Stimulated activated CD4-positive, alpha-beta T cell treated with anti-CD3 and anti-CD28 coated beads, Interleukin-1b, Interleukin-23, amount 100 ng/mL, for 1 hour (primary cell): Measurements from ENCODE around the gene NRK.
"Not testable (repeated sequence)": the region's sequence is repeated elsewhere in the genome, so short reads cannot be mapped to it uniquely, and the experiment has no call there.

Source experiments
- DNase-seq, 2 donors: peaks; one replicate each; pipeline ENCODE4 v3.0.0-alpha.2; 2020; ENCODE audit warnings: low read depth in 2 of 2

The NRK gene, protein sequence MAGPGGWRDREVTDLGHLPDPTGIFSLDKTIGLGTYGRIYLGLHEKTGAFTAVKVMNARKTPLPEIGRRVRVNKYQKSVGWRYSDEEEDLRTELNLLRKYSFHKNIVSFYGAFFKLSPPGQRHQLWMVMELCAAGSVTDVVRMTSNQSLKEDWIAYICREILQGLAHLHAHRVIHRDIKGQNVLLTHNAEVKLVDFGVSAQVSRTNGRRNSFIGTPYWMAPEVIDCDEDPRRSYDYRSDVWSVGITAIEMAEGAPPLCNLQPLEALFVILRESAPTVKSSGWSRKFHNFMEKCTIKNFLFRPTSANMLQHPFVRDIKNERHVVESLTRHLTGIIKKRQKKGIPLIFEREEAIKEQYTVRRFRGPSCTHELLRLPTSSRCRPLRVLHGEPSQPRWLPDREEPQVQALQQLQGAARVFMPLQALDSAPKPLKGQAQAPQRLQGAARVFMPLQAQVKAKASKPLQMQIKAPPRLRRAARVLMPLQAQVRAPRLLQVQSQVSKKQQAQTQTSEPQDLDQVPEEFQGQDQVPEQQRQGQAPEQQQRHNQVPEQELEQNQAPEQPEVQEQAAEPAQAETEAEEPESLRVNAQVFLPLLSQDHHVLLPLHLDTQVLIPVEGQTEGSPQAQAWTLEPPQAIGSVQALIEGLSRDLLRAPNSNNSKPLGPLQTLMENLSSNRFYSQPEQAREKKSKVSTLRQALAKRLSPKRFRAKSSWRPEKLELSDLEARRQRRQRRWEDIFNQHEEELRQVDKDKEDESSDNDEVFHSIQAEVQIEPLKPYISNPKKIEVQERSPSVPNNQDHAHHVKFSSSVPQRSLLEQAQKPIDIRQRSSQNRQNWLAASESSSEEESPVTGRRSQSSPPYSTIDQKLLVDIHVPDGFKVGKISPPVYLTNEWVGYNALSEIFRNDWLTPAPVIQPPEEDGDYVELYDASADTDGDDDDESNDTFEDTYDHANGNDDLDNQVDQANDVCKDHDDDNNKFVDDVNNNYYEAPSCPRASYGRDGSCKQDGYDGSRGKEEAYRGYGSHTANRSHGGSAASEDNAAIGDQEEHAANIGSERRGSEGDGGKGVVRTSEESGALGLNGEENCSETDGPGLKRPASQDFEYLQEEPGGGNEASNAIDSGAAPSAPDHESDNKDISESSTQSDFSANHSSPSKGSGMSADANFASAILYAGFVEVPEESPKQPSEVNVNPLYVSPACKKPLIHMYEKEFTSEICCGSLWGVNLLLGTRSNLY (N-terminal part only)

GRCh38 chrX:105822138-105823091, at the start of gene NRK:
Gene NRK (plus strand): TSS chrX:105822539. CDS start chrX:105822846, 307 bp downstream.
- DNase-seq = no peak

DNA sequence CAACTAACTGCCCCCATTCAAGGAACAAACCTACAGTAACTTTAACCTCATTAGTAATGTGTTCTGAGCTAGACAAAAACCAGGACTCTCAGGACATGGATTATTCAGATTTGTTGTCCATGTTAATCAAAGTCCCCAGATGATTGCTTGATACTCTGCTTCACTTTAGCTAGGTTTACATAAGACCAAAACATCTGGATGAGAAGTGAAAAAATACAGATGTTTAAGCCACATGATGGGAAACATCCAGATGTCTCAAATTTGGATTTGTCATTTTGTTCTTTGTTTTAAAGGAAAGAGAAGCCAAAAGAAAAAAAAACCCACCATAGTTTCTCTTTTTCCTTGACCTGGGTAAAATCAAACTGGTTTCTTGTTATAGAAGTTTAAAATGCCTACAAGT, 48.5 kb upstream of the NRK start:
- no peak for DNase-seq

DNA sequence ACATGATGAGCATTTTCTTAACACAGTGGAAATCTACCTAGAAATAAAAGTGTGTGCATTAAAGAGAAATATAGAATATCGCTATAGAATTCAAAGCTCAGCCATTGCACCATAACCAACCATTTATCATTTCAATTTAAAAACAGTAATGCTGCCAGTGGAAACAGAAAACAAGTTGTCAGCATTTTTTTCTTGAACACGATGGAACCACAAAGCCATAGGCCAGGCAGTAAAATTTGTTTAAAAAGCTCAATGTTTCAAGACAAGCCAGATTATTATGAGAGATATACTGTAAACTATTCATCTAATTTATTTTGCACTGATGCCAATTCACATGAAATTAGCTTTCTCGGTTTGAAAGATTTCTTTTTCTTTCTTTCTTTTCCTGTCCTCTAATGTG, 46.7 kb upstream of the NRK start:
- DNase-seq = no peak

- DNase-seq = no peak
Measured at GRCh38 chrX:105781804-105782203, 40.5 kb upstream of the NRK start.

DNA sequence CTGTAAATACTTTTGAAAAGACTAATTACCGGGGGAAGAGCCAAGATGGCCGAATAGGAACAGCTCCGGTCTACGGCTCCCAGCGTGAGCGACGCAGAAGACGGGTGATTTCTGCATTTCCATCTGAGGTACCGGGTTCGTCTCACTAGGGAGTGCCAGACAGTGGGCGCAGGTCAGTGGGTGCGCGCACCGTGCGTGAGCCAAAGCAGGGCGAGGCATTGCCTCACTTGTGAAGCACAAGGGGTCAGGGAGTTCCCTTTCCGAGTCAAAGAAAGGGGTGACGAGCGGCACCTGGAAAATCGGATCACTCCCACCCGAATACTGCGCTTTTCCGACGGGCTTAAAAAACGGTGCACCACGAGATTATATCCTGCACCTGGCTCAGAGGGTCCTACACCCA, 25.5 kb upstream of the NRK start:
- DNase-seq = not testable (repeated sequence)

GRCh38 chrX:105803891-105804290, 18.4 kb upstream of the NRK start:
- no peak for DNase-seq

DNA sequence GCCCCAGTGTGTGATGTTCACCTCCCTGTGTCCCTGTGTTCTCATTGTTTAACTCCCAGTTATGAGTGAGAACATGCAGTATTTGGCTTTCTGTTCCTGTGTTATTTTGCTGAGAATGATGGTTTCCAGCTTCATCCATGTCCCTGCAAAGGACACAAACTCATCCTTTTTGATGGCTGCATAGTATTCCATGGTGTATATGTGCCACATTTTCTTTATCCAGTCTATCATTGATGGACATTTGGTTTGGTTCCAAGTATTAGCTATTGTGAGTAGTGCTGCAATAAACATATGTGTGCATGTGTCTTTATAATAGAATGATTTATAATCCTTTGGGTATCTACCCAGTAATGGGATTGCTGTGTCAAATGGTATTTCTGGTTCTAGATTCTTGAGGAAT, 16.7 kb upstream of the NRK start:
- not testable (repeated sequence) for DNase-seq

DNA sequence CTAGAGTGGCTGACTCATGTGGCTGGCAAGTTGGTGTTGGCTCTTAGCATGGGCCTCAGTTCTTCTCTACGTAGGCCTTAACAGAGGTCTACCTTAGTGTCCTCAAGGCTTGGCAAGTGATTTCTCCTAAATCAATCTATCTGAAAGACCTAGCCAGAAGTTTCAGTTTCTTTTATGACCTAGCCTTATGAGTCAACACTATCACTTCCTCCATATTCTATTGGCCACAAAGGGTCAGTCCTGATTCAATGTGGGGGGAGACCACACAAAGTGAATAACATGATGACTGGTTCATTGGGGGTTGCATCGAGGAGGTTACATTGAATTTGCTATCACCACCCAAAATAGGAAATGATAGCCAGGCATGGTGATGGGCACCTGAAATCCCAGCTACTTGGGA, 5.8 kb upstream of the NRK start:
- no peak for DNase-seq

DNA sequence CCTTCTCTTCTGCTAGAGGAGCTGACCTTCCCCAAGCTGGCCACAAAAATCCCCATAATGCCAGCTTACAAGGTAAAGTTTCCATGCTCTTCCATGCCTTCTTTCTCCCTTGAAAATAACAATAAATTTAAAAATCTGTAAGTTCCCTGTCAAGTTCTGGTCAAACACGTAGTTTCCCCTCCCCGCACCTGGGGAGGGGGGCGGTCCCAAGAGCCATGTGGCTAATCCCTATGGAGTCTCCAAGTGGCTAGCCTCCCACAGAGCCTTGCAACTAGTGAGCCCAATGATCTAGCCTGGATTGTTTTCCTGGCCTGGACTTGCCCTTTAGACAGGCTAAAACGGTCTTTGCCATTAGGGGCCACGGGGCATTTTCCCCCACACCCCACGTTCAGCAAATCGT, 2.1 kb upstream of the NRK start:
- no peak for DNase-seq

GRCh38 chrX:105821471-105822121, 743 bp upstream of the NRK start:
- DNase-seq = no peak

- DNase-seq = no peak
Measured at GRCh38 chrX:105823092-105823455, 735 bp downstream of the NRK start.

DNA sequence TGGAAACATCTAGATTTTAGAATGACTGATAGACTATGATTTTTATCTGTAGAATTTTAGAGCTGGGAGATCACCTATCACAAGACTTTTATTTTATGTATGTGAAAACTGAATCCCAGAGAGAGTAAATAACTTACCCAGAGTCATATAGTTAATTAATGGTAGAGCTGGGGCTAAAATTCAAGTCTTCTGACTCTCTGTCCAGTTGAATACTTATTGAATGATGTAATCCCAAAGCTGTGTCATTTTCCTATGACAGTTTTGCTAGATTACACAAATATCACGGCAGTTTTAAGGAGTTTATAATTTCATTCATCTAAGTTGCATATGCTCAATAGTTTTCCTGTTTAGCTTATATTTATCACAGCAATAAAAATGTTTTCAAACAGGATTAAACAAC, 6.7 kb downstream of the NRK start:
- DNase-seq = no peak

GRCh38 chrX:105837232-105837631, 14.9 kb downstream of the NRK start:
- no peak for DNase-seq

GRCh38 chrX:105845631-105846030, 23.3 kb downstream of the NRK start:
- DNase-seq = no peak

DNA sequence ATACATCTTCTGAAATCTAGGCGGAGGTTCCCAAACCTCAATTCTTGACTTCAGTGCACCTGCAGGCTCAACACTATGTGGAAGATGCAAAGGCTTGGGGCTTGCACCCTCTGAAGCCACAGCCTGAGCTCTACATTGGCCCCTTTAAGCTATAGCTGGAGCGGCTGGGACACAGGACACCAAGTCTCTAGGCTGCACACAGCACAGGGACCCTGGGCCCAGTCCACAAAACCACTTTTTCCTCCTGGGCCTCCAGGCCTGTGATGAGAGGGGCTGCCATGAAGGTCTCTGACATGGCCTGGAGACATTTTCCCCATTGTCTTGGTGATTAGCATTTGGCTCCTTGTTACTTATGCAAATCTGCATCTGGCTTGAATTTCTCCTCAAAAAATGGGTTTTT, 27.8 kb downstream of the NRK start:
- not testable (repeated sequence) for DNase-seq

DNA sequence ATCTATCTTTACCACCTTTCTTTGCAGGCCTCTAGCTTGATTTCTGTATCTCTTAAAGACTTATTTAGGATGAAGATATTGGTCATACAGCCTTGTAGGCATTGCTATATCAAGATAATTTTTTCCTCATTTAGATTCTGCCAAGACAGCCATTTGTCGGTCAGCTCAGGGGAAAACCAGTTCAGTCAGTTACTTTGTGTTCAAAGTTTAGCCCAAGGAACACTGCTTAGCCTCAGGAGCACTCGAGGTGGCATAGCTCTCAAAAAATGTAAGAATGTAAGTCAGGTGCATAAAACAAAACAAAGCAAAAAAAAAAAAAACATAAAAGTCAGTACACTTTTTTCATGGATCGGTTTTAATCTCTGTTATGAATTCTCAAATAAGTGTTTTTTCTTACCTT, 43.4 kb downstream of the NRK start:
- DNase-seq = no peak

GRCh38 chrX:105869701-105870100, 47.4 kb downstream of the NRK start:
- no peak for DNase-seq

DNA sequence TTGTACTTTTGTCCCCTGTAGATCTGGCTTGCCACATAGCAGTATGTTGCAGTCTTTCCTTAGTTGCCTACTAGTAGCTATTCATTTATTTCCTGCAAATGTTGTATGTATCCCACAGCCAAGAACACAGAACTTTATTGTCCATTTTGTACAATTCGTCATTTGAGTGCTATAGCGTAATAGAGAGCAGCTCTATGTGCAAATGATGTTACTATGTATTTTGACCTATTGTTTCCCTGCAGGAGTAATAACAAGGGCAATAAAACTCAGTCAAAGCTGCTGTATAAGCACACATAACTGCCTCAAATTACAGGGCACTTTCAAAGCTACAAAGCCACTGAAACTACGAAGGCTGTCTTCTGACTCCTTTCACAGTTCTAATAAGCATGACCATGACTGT, 48.1 kb downstream of the NRK start:
- DNase-seq = no peak

GRCh38 chrX:105872941-105873340, 50.6 kb downstream of the NRK start:
- no peak for DNase-seq

DNA sequence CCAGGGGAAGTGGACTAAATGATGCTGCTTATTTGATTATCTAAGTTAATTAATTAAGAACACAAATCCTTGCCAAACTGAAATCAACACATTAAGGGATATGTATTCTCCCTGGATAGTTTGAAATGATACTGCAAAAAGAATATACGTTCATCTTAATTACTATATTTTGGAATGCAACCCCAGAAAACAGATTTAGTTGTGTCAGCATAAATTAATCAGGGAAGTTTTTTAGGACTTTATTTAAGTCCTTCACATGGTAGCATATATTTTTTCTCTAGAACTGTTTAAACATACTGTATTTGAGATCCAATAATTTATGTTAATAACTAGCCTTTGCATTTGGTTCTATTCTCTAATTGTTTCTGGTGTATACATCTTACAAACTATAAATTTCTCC, 52.5 kb downstream of the NRK start:
- DNase-seq = no peak

GRCh38 chrX:105876658-105877057, 54.3 kb downstream of the NRK start:
- DNase-seq = no peak
